Upper lobe of left lung (tissue), 4 donors: ENCODE data around the gene BTG1.

Source experiments
- CTCF ChIP-seq, 6 experiments: fragments of 450-650 bp in 4 of 6; fragments of 200-600 bp in 2 of 6; sonication (generic) in 2 of 6; IDR thresholded peaks; one replicate each; pipeline ENCODE4 v1.5.1; 2016 to 2019; ENCODE audit warnings: antibody characterized with exemption in 6 of 6
- EP300 ChIP-seq, 4 donors: sonication (generic); formaldehyde crosslinking; IDR thresholded peaks; one replicate each; pipeline ENCODE4 v1.5.1; 2017; ENCODE audit warnings: antibody characterized with exemption in 4 of 4, control low read depth in 2 of 4
- POLR2A ChIP-seq, 4 donors: fragments of 450-650 bp; IDR thresholded peaks; one replicate each; pipeline ENCODE4 v1.5.1; 2016 to 2017; ENCODE audit warnings: antibody characterized with exemption in 4 of 4, mild to moderate bottlenecking in 2 of 4
- POLR2AphosphoS5 ChIP-seq, 2 donors: sonication (generic); formaldehyde crosslinking; IDR thresholded peaks; one replicate each; pipeline ENCODE4 v1.5.1; 2017; ENCODE audit warnings: antibody characterized with exemption in 2 of 2

- TF ChIP-seq CTCF (IDR thresholded peaks at IDR 0.05) (no peak), POLR2A (IDR thresholded peaks at IDR 0.05) (no peak), POLR2AphosphoS5 (IDR thresholded peaks at IDR 0.05) (no peak), EP300 (IDR thresholded peaks at IDR 0.05) (no peak)
Measured at GRCh38 chr12:92114834-92115233, 30.8 kb downstream of the BTG1 start.
